ENCODE data around the gene TDRD3.
A peak's percentile ranks its signal among the peaks of the same experiment; 100 is the strongest.

Gene TDRD3

DNA sequence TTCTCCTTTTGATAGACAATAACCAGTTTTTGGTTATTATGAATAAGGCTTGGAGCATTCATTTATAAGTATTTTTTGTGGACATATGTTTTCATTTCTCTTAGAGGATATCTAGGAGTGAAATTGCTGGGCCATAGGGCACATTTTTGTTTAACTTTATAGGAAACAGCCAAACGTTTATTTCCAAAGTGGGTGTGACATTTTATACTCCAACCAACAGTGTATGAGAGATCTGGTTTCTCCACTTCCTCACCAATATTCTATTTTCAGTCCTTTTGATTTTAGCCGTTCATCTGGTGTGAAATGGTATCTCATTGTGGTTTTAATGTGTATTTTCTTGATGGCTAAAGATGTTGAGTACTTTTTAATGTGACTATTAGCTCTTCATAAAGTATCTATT lies 21.9 kb downstream of the TDRD3 start:
- Histone ChIP-seq H3K27ac (ENCODE audit: low read depth, low read length) (no peak overlapping the region), H3K4me3 (ENCODE audit: low read depth, low read length) (no peak overlapping the region), H3K9me3 (ENCODE audit: control insufficient read depth, insufficient read depth, low read length) (0 out of 2 replicates have a peak, but pooled peaks cover 3% of the 10 kb centered on the region), H3K27me3 (ENCODE audit: control insufficient read depth, insufficient read depth, low read length) (no peaks in the 10 kb centered on the region), H3K36me3 (ENCODE audit: control insufficient read depth, insufficient read depth, low read length) (no peaks in the 10 kb centered on the region), H3K4me1 (ENCODE audit: control insufficient read depth, insufficient read depth, low read length) (no peaks in the 10 kb centered on the region), H3K9ac (ENCODE audit: low read depth, low read length) (no peak overlapping the region)

GRCh38 chr13:60425332-60425731 lies 28.3 kb downstream of the TDRD3 start:
- Histone ChIP-seq H3K4me1 (ENCODE audit: control insufficient read depth, insufficient read depth, low read length) (no peaks in the 10 kb centered on the region), H3K9ac (ENCODE audit: low read depth, low read length) (no peak overlapping the region), H3K27me3 (ENCODE audit: control insufficient read depth, insufficient read depth, low read length) (no peaks in the 10 kb centered on the region), H3K9me3 (ENCODE audit: control insufficient read depth, insufficient read depth, low read length) (no peaks in the 10 kb centered on the region), H3K36me3 (ENCODE audit: control insufficient read depth, insufficient read depth, low read length) (no peaks in the 10 kb centered on the region), H3K4me3 (ENCODE audit: low read depth, low read length) (no peak overlapping the region), H3K27ac (ENCODE audit: low read depth, low read length) (no peak overlapping the region)

DNA sequence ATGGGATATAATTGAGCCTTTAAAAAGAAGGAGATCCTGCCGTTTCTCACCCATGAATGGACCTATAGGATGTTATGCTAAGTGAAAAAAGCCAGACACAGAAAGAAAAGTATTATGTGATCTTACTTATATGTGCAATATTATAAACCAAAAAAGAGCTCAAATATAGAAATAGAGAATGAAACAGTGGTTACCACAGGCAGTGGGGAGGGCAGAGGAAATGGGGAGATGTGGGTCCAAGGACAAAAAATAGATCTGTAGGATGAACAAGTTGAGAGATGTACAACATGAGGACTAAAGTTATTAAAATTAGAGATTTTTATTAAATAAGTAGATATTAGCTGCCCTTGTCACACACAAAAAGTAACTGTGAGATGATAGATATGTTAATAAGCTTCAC lies 29.1 kb downstream of the TDRD3 start:
- H3K9me3 ChIP-seq (ENCODE audit: control insufficient read depth, insufficient read depth, low read length), result no peaks in the 10 kb centered on the region
- H3K9ac ChIP-seq (ENCODE audit: low read depth, low read length), result no peak overlapping the region
- H3K36me3 ChIP-seq (ENCODE audit: control insufficient read depth, insufficient read depth, low read length), result no peaks in the 10 kb centered on the region
- no peak overlapping the region for H3K27ac ChIP-seq (ENCODE audit: low read depth, low read length)
- no peak overlapping the region for H3K4me3 ChIP-seq (ENCODE audit: low read depth, low read length)
- H3K27me3 ChIP-seq (ENCODE audit: control insufficient read depth, insufficient read depth, low read length), result no peaks in the 10 kb centered on the region
- no peaks in the 10 kb centered on the region for H3K4me1 ChIP-seq (ENCODE audit: control insufficient read depth, insufficient read depth, low read length)

- no peak overlapping the region for H3K27ac ChIP-seq (ENCODE audit: low read depth, low read length)
- H3K4me1 ChIP-seq (ENCODE audit: control insufficient read depth, insufficient read depth, low read length), result no peaks in the 10 kb centered on the region
- no peaks in the 10 kb centered on the region for H3K9me3 ChIP-seq (ENCODE audit: control insufficient read depth, insufficient read depth, low read length)
- H3K9ac ChIP-seq (ENCODE audit: low read depth, low read length), result no peak overlapping the region
- no peak overlapping the region for H3K4me3 ChIP-seq (ENCODE audit: low read depth, low read length)
- no peaks in the 10 kb centered on the region for H3K27me3 ChIP-seq (ENCODE audit: control insufficient read depth, insufficient read depth, low read length)
- no peaks in the 10 kb centered on the region for H3K36me3 ChIP-seq (ENCODE audit: control insufficient read depth, insufficient read depth, low read length)
Observed at GRCh38 chr13:60427285-60427684, 30.3 kb downstream of the TDRD3 start.

DNA sequence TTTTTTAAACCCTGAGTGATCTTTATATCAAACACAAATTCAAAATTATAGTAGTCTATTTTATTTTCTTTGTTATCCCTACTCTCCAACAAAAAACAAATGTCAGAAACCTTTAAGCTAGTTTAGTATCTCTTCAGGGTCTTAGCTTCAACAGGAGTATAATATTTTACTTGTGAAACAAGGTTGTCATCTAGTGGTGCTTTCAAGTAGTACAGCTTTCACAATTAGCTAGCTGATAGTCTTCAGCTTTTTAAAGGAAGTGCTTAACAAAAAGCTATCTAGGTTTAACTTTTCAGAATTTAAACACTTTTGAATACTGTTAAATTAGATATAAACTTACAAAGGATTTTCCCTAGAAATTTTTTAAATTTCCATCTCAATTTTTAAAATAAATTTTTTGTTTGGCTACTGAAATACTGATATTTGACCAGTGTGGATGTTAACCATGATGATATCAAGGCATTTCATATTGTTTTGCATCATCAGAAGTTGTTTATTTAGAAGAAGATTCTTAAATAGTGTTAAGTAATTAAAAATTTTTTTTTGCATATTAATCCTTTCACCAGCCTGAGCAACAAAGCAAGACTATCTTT lies 34.2 kb downstream of the TDRD3 start:
- Histone ChIP-seq H3K4me1 (ENCODE audit: control insufficient read depth, insufficient read depth, low read length) (no peaks in the 10 kb centered on the region), H3K4me3 (ENCODE audit: low read depth, low read length) (no peak overlapping the region), H3K9me3 (ENCODE audit: control insufficient read depth, insufficient read depth, low read length) (no peaks in the 10 kb centered on the region), H3K27me3 (ENCODE audit: control insufficient read depth, insufficient read depth, low read length) (no peaks in the 10 kb centered on the region), H3K9ac (ENCODE audit: low read depth, low read length) (no peak overlapping the region), H3K36me3 (ENCODE audit: control insufficient read depth, insufficient read depth, low read length) (no peaks in the 10 kb centered on the region), H3K27ac (ENCODE audit: low read depth, low read length) (no peak overlapping the region)

- Histone ChIP-seq H3K4me3 (ENCODE audit: low read depth, low read length) (no peak overlapping the region), H3K9ac (ENCODE audit: low read depth, low read length) (no peak overlapping the region), H3K27me3 (ENCODE audit: control insufficient read depth, insufficient read depth, low read length) (no peaks in the 10 kb centered on the region)
Observed at GRCh38 chr13:60433505-60433904, 36.5 kb downstream of the TDRD3 start.

GRCh38 chr13:60435762-60436374 lies 38.8 kb downstream of the TDRD3 start:
- no peak overlapping the region for H3K9ac ChIP-seq (ENCODE audit: low read depth, low read length)
- H3K4me1 ChIP-seq (ENCODE audit: control insufficient read depth, insufficient read depth, low read length), result no peaks in the 10 kb centered on the region; the same call in 1 of the 2 replicates
- H3K36me3 ChIP-seq (ENCODE audit: control insufficient read depth, insufficient read depth, low read length), result no peaks in the 10 kb centered on the region
- no peaks in the 10 kb centered on the region for H3K27me3 ChIP-seq (ENCODE audit: control insufficient read depth, insufficient read depth, low read length)
- no peaks in the 10 kb centered on the region for H3K9me3 ChIP-seq (ENCODE audit: control insufficient read depth, insufficient read depth, low read length)
- no peak overlapping the region for H3K4me3 ChIP-seq (ENCODE audit: low read depth, low read length)
- no peak overlapping the region for H3K27ac ChIP-seq (ENCODE audit: low read depth, low read length)

More at GRCh38 chr13:60433505-60433904, 36.5 kb downstream of the TDRD3 start:
- no peaks in the 10 kb centered on the region for H3K4me1 ChIP-seq (ENCODE audit: control insufficient read depth, insufficient read depth, low read length)
- H3K9me3 ChIP-seq (ENCODE audit: control insufficient read depth, insufficient read depth, low read length), result no peaks in the 10 kb centered on the region
- H3K36me3 ChIP-seq (ENCODE audit: control insufficient read depth, insufficient read depth, low read length), result no peaks in the 10 kb centered on the region
- no peak overlapping the region for H3K27ac ChIP-seq (ENCODE audit: low read depth, low read length)

- no peaks in the 10 kb centered on the region for H3K36me3 ChIP-seq (ENCODE audit: control insufficient read depth, insufficient read depth, low read length)
- H3K4me3 ChIP-seq (ENCODE audit: low read depth, low read length), result no peak overlapping the region
- H3K4me1 ChIP-seq (ENCODE audit: control insufficient read depth, insufficient read depth, low read length), result no peaks in the 10 kb centered on the region; the same call in 1 of the 2 replicates
- no peaks in the 10 kb centered on the region for H3K27me3 ChIP-seq (ENCODE audit: control insufficient read depth, insufficient read depth, low read length)
- H3K9ac ChIP-seq (ENCODE audit: low read depth, low read length), result no peak overlapping the region
- H3K9me3 ChIP-seq (ENCODE audit: control insufficient read depth, insufficient read depth, low read length), result no peaks in the 10 kb centered on the region
- no peak overlapping the region for H3K27ac ChIP-seq (ENCODE audit: low read depth, low read length)
Observed at GRCh38 chr13:60439201-60439600, 42.2 kb downstream of the TDRD3 start.

DNA sequence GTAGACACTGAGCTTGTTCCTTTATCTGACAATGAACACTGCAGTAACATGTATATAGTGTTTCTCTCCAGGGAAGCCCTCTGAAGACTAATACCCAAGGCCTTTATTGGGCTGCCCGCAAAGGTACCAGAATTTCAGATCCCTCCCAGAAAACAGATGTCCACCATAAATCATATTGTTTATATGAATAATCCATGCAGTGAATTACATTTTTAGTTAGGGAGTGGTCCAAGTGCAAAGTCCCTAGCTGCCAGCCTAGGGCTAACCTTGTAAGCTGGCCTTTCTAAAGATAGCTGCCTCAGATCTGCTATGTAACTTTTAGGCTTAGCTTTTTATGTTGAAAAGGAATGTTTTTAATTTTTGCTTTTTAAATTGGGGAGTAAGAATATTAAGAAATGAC lies 44.7 kb downstream of the TDRD3 start:
- no peaks in the 10 kb centered on the region; the same call in 1 of the 2 replicates for H3K4me1 ChIP-seq (ENCODE audit: control insufficient read depth, insufficient read depth, low read length)
- no peaks in the 10 kb centered on the region for H3K27me3 ChIP-seq (ENCODE audit: control insufficient read depth, insufficient read depth, low read length)
- no peak overlapping the region for H3K4me3 ChIP-seq (ENCODE audit: low read depth, low read length)
- no peaks in the 10 kb centered on the region for H3K36me3 ChIP-seq (ENCODE audit: control insufficient read depth, insufficient read depth, low read length)
- H3K9me3 ChIP-seq (ENCODE audit: control insufficient read depth, insufficient read depth, low read length), result no peaks in the 10 kb centered on the region
- H3K27ac ChIP-seq (ENCODE audit: low read depth, low read length), result no peak overlapping the region
- H3K9ac ChIP-seq (ENCODE audit: low read depth, low read length), result no peak overlapping the region

DNA sequence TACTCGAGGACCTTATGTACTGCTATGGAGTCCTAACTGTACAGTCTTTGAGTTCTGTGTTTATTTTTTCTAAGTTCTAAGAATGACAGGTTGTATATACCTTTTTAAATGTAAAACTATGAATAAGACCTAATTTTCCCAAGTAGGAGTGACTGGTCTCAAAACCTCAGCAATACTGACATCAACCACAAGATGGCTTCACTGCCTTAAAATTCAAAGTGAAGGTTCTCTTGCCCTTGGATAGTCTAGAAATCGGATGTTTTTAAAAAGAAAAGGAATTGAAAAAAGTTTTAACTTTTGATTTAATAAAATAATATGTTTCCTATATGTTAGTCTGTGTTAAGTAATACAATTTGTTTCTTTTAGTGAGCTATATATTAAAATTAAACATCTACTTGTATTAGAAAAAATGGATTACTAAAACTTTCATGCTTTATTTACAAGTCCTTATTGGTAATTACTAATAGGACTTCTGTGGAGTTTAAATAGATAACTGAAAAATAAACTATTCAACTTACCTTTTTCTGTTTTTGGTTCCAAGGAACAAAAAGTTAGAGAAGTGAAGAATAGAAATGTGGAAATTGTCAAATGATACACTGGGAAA lies 52.0 kb downstream of the TDRD3 start:
- Histone ChIP-seq H3K9ac (ENCODE audit: low read depth, low read length) (no peak overlapping the region), H3K27ac (ENCODE audit: low read depth, low read length) (no peak overlapping the region), H3K36me3 (ENCODE audit: control insufficient read depth, insufficient read depth, low read length) (no peaks in the 10 kb centered on the region), H3K9me3 (ENCODE audit: control insufficient read depth, insufficient read depth, low read length) (no peaks in the 10 kb centered on the region), H3K4me1 (ENCODE audit: control insufficient read depth, insufficient read depth, low read length) (peaks cover 10% of the 10 kb centered on the region), H3K4me3 (ENCODE audit: low read depth, low read length) (no peak overlapping the region), H3K27me3 (ENCODE audit: control insufficient read depth, insufficient read depth, low read length) (no peaks in the 10 kb centered on the region)

DNA sequence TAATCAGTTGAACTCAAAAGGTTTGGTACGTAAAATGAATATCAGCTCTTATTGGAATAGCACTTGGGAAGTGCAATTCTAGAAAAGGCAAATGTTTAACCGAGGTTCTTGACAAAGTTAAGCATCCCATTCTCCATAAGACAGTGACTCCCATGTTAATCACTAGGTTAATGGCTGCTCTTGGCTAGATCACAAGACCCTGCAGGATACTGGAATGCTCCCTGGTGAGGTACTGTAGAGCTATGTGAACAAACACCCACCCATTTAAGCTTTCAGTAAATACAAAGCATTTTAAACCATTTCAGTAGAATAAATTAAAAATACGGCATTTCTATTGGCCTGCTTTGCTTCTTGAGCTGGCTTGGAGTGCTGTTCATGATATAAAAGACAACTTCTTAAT lies 56.5 kb downstream of the TDRD3 start:
- no peaks in the 10 kb centered on the region for H3K36me3 ChIP-seq (ENCODE audit: control insufficient read depth, insufficient read depth, low read length)
- H3K27me3 ChIP-seq (ENCODE audit: control insufficient read depth, insufficient read depth, low read length), result no peaks in the 10 kb centered on the region
- peak overlapping the region; percentile 68 for H3K27ac ChIP-seq (ENCODE audit: low read depth, low read length)
- peaks cover 13% of the 10 kb centered on the region for H3K4me1 ChIP-seq (ENCODE audit: control insufficient read depth, insufficient read depth, low read length)
- H3K9ac ChIP-seq (ENCODE audit: low read depth, low read length), result no peak overlapping the region
- no peak overlapping the region for H3K4me3 ChIP-seq (ENCODE audit: low read depth, low read length)
- H3K9me3 ChIP-seq (ENCODE audit: control insufficient read depth, insufficient read depth, low read length), result no peaks in the 10 kb centered on the region
